ENCODE data around the gene ADGRV1.

DNA sequence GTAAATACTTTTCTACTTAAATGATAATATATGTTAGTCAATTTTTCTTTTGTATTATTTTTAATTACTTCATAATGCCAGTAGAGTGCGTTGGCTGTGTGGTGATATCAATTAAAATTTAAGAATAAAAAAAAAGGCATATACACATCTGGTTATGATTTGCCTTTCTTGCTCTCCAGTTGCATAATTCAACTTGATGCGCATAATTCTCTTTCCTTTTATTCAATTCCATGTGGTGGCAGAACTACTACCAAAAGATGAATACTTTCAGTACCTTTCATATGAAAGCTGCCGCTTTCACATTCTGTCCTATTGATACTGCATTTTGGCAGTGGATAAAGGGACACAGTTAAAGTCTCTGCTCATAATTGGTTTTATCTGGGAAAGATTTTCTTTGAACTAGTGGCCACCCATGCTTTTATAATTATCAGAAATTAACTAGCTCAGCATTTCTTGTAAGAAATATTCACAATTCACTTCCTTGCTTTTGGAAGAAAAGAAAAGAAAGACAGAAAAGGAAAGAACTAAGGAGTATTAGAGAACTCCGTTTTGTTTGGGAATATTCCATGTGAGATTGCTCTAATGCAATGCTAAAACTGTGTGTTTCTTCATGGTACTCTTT, 12.3 kb upstream of the ADGRV1 start:
- TF ChIP-seq, protein P1, sequence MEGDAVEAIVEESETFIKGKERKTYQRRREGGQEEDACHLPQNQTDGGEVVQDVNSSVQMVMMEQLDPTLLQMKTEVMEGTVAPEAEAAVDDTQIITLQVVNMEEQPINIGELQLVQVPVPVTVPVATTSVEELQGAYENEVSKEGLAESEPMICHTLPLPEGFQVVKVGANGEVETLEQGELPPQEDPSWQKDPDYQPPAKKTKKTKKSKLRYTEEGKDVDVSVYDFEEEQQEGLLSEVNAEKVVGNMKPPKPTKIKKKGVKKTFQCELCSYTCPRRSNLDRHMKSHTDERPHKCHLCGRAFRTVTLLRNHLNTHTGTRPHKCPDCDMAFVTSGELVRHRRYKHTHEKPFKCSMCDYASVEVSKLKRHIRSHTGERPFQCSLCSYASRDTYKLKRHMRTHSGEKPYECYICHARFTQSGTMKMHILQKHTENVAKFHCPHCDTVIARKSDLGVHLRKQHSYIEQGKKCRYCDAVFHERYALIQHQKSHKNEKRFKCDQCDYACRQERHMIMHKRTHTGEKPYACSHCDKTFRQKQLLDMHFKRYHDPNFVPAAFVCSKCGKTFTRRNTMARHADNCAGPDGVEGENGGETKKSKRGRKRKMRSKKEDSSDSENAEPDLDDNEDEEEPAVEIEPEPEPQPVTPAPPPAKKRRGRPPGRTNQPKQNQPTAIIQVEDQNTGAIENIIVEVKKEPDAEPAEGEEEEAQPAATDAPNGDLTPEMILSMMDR (IDR thresholded peaks at IDR 0.05): no peak
- TF ChIP-seq POLR2A (IDR thresholded peaks at IDR 0.05): no peak
